DMS53 (cell line): ENCODE measurements around the gene UBE2H.
"Not testable (repeated sequence)": the region's sequence is repeated elsewhere in the genome, so short reads cannot be mapped to it uniquely, and the experiment has no call there.

ENCODE experiments used
- DNase-seq: peaks from one replicate; lab custom pipeline; 2025; lab: John Stamatoyannopoulos, UW

Gene UBE2H

DNA sequence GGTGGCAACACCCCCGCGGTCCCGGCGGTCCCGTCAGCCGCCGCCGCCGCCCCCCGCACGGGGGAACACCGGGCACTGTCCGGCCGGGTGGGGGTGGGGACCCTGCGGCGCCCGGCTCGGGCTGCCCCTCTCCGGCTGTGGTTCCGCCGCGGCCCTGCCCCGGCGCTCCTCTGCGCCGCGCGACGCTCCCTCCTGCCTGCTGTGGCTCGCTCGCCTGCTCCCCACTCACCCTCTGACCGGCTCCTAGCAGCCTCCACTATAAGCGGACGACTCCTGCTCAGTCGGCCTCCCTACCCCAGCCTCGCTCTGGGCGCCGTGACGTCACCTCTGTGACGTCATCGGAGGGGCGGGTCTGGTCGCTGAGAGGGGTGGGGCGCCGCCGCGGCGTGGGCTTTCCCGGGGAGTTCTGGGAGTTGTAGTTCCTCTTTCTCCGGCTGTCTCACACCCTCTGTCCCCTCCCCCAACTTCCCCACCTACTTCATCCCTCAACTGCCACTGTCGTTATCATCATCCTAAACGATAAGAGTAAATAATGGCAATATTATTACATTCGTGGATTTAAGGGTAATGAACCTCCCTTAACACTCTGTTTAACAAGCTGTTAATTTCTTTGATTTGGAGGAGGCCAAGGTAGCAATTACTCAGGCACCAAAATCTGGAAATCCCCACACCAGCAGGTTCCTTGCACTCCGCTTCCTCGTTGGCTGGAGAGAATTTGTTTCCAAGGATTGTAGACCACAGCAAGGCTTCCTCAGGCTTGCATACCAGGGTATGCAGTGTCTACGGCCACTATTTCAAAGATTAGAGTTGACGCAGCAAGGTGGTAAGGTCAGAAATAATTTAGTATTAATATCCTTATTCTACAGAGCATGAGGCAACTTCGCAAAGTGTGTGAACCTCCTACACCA, at the start of gene UBE2H:
UBE2H (minus strand) TSS at position 308 of the 908 bp plus-strand sequence. CDS start 405 bp downstream, outside the sequence.
- peak; percentile 97 for DNase-seq

- no peak for DNase-seq
These were observed 45.7 kb upstream of the UBE2H start for GRCh38 chr7:129998446-129998845.

DNA sequence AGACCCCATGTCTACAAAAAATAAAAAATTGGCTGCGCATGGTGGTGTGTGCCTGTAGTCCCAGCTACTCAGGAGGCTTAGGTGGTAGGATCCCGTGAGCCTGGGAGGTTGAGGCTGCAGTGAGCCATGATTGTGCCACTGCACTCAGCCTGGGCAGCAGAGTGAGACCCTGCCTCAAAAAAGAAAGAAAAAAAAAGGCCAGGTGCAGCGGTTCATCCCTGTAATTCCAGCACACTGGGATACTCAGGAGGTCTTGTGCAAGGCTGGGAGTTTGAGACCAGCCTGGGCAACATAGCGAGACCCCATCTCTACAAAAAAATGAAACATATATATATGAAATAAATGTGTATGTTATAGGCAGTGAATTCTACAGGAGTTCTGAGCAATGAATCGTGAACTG, 44.5 kb upstream of the UBE2H start:
- DNase-seq = no peak

DNA sequence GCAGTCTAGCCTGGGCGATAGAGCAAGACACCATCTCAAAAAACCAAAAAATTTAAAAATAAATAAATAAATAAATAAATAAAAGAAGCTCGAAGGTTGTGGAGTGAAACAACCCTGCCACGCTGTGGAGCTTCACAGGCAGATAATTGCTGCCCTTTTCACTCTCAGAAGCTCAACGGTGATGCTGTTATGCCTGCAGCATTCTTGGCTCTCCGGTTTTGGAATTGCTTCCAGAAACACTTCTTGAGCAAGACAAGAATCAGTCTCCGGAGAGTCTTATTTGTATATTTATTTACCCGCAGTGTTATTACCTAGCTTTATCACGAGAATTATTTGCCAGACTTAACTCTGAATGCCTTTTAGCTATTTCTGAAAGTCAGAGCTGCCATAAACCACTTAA, 40.5 kb upstream of the UBE2H start:
- no peak for DNase-seq

DNA sequence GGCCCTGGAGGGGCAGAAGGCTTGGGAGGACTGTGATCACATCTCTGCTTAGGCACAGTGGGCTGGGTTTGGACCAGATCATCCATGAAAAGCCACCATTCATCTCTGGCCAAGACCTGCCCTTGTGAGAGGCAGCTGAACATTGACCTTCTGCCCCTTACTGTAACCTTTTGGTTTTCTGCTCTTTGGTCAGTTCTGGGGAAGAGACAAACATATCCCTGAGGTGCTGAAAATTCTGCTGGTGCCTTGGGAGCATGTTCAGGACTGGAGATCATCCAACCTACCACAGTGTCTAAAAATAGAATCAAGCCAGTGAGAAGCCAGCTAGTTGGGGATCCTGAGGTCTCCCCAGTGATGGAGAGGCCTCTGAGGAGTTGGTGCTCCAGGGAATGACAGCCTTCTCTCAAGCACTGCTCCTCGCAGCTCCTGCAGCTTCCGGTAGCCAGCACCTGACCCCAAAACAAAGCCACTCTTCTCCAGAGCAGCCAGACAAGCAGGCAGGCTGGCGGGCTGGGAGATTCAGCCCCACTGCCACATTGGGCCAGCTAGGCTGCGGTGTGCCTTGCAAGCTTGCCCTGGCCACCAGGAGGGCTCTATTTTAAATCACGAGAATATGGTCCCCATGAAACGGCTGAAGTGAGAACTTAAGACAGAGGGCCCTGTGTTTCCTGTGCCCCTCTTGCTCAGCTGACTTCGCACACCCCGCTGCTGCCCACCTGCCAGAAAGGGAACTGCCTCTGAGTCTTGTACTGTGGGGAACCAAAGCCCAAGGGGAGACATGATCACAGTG, 37.8 kb upstream of the UBE2H start:
- no peak for DNase-seq

GRCh38 chr7:129989466-129989865, 36.7 kb upstream of the UBE2H start:
- no peak for DNase-seq

DNA sequence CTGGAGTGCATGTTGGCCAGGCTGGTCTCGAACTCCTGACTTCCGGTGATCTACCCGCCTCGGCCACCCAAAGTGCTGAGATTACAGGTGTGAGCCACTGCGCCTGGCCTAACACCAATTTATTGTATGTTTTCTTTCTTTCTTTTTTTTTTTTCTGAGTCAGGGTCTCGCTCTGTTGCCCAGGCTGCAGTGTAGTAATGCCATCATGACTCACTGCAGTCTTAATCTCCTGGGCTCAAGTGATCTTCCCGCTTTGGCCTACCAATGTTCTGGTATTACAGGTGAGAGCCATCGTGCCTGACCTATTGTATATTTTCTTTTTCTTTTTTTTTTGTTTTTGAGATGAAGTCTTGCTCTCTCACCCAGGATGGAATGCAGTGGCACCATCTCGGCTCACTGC, 33.8 kb upstream of the UBE2H start:
- peak; percentile 33 for DNase-seq

DNA sequence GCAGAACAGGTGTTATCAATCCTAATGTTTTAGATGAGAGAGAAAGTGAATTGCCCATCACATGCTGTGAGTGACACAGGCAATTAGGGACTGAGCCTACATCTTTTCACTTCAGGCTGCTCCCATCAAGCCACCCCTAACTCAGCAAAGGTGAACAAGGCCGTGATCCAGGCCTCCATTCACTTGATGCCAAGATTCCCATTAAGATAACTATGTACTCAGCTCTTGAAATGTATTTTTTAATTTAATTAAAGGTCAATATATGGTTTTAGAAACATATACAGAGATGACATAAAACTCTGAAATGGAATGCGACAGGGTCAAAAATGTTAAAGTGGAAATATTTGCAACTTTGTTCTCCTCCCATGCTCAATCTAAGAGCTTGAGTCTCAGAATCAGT, 27.9 kb upstream of the UBE2H start:
- no peak for DNase-seq

- peak; percentile 98 for DNase-seq
These were observed 22.5 kb upstream of the UBE2H start for GRCh38 chr7:129975309-129975708.

GRCh38 chr7:129970816-129971215, 18.1 kb upstream of the UBE2H start:
- DNase-seq = no peak

DNA sequence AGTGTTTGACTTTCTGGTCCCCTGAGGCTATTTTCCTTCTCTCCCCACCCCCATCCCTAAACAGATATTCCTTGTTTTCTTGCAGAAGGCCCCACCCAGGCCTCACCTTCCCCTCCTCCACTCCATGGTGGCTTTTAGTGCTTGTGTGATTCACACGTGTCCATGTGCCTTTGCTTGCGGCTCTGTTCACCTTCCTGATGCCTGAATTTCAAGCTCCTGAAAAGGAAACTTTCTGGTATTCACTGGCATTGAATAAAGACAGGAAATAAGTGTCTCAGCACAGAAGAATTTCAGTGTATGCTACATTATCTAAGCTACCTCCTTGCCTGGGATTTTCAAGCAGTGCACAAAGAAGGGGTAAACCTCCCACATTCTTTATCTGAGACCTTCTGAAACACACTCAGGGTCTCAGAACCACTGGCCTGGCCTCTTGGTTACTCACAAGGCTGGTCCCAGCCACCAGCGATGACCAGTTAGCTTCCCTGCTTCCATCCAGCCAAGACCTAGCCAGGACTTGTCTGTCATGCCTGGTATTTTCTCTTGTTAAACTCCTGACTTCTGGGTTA, 17.2 kb upstream of the UBE2H start:
- no peak for DNase-seq

DNA sequence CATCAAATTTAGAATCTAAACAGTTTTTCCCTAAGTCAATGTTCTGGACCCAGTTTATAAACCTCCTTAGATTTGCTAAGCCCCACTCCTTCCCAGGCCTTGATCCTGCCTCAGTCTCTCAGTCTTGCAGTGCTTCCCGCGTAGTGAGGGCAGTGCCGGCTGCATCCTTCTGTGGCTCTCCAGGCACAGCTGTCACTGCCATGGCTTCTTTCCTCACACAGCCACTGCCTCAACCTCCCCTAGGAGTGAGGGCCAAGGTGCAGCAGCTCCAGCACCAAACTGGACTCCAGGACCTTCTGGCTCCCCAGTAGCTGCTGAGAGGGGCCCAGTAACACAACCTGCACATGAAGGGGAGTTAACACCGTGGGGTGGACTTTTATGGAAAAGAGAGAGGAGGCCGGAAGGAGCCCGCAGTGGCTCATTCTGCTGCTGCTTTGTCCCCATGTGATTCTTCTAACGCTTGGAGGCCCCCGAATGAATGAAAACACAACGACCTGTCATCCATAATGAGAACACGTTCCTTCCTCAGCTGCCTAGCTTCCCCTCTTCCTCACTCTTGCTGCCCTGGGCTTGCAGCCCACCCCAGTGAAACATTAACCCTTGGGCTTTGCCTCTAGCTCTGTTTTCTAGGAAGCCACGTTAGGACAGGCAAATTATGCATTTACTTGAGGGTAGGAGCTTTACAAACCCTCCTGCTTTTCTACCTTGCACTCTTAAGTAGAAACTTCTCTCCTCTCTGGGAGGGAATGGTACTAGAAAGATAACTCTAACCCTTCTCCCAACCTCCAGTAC, 16.0 kb upstream of the UBE2H start:
- no peak for DNase-seq

DNA sequence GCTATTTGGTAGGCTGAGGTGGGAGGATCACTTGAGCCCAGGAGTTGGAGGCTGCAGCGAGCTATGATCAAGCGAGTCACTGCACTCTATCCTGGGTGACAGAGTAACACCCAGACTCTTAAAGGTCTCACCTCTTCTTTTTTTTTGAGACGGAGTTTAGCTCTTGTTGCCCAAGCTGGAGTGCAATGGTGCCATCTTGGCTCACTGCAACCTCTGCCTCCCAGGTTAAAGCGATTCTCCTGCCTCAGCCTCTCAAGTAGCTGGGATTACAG, 7.4 kb upstream of the UBE2H start:
- DNase-seq = not testable (repeated sequence)

DNA sequence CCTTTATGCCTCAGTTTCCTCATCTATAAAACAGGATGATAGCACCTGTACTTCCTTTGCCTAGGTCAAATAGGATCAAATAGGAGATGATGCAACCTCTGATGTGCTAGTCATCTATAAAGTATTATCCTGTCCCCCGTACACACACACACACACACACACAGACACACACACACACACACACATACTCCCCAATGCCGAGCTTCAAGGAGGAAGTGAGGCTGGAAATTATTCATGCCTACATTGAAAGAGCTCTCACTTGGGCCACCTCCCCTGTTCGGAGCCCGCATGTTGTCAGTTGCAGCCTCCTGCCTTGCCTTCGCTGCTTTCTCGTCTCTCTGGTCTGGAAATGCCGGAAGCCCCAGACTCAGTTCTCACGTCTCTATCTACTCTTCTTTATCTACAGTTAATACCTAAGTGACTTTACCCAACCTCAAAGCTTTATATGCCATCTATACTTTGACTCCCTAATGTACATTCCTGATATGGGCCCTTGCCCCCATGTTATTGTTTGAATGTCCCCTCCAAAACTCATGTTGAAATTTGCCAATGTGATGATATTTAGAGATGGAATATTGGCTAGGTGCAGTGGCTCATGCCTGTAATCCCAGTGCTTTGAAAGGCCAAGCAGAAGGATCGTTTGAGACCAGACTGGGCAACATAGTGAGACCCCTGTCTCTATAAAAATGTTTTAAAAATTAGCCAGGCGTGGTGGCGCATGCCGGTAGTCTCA, 6.9 kb upstream of the UBE2H start:
- no peak for DNase-seq

DNA sequence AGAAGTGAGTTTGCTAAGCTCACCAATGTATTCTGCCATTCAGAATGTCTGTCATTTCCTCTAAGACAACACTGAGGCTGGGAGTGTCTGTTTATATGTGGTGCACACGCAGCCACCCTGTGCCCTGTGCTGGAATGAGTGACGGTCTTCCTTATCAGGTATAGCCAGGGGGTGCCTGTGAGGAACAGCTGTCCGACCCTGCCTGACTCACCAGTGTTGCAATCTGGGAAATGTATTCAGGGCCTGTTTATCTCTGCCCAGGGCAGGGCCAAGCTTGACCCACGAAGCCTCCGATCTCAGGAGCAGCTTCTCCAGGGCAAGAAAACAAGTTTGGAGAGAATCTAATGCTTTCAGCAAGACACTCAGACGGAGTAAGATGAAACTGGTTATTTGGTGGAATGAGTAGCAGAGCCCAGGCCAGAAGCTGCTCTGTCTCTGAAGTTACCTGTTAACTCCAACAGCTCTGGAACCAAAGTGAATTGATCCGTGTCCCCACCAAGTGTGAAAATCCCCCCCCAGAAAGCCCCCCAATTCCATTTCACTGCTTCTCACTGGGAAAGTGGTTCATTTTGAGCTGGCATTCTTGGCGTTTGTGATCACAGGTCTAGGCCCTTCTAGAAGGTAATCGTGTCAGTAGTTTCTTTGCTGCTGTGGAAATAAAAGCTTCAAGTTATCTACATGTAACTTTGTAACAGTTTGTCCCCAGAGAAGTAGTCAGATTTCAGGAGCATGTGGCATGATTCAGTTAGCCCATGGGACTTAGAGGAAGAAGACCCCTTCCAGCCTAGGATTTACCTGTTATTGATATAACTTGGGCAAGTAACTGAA, 6.1 kb upstream of the UBE2H start:
- DNase-seq = peak; percentile 25

- DNase-seq = no peak
These were observed 3.3 kb upstream of the UBE2H start for GRCh38 chr7:129955993-129956543.

GRCh38 chr7:129952086-129952652, 591 bp downstream of the UBE2H start:
- peak; percentile 80 for DNase-seq

DNA sequence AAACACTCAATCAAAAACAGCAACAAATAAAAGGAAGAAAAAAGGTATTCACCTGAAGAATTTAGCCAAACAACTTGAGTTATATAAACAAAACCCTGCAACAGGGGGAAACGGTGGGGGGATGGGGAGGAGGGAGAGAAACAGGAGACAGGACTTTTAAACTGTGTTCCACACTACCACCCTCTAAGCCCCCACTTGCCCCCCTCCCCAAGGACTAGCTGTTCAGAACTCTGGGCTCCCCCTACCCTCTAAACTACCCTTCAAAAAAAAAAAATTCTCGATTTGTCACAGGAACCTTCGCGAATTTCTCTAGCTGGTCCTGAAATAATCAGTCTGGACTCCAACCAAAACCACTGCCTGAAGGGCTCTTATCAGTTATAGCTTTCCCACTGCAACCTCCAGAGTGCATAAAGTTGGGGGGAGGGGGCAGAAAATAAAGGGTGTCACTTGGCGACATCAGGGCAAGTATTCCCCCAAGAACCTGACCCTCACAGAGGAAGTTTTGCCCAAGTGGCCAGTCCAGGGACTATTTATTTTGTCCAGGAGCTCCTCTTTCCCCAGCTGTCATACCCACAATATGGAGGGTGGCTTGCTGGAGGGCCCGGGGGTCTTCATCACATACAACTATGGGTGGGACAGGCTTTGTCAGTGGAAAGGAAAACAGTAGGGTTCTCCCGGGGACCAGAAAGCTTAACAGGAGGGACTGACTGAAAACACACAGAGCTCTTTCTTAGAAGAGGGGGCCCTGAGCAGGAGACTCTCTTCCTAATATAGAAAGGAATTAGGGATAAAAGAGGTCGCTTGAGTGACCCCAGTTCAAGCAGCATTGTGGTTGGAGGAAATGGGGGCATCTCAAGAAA, 1.3 kb downstream of the UBE2H start:
- DNase-seq = peak; percentile 57

DNA sequence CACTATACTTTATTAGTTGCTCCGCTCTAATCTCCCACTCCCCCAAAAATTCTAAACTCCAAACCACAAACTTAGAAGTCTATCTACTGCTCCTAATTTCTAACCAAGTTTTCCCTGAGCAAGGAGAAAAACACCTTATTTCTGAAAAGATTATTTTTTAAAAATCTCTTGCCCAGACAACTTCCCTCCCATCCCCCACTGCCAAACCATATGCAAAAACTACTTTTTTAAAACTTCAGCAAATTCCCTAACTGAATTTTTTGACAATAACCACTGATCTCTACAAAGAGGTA, 1.9 kb downstream of the UBE2H start:
- DNase-seq = no peak
